ENCODE results near the gene TMEM41B. TPM values are rescaled to one million over a fixed set of nuclear protein-coding genes. Genes with fewer than 3 reads are reported as not detected.

TMEM41B gene
- total RNA-seq, 3 donors from 2014 or later: 33.2 to 57.9 (median 54.0) TPM

GRCh38 chr11:9232482-9232881, 81.9 kb downstream of the TMEM41B start:
- no peak for TF ChIP-seq CTCF (IDR thresholded peaks at IDR 0.05)
- ATAC-seq: no peak

GRCh38 chr11:9231848-9232177, 82.6 kb downstream of the TMEM41B start:
- ATAC-seq: no peak
- no peaks in the 10 kb centered on the region for H3K9me3 ChIP-seq
- no peaks in the 10 kb centered on the region for H3K4me1 ChIP-seq (ENCODE audit: low read depth)
- DNase-seq: no peak
- intact Hi-C loops (cut with DNase I, micrococcal nuclease): no loop called here
- no peaks in the 10 kb centered on the region for H3K36me3 ChIP-seq (ENCODE audit: low read depth)
- no peak for TF ChIP-seq CTCF (IDR thresholded peaks at IDR 0.05)
- no peak overlapping the region for H3K4me3 ChIP-seq

More at GRCh38 chr11:9232482-9232881, 81.9 kb downstream of the TMEM41B start:
- H3K4me1 ChIP-seq (ENCODE audit: low read depth): no peaks in the 10 kb centered on the region
- DNase-seq: no peak
- intact Hi-C loops (cut with DNase I, micrococcal nuclease): no loop called here
- H3K9me3 ChIP-seq: no peaks in the 10 kb centered on the region
- H3K4me3 ChIP-seq: no peak overlapping the region
- H3K36me3 ChIP-seq (ENCODE audit: low read depth): no peaks in the 10 kb centered on the region

Other genes with a start within 250 kb of the TMEM41B start
- 10 to 100 TPM in 2 of 3 donors, 1 to 10 TPM in 1; 8.7 to 18.7 (median 15.9) TPM for gene SCUBE2, start 223.0 kb downstream of the TMEM41B start, total RNA-seq
- 10 to 100 TPM in 2 of 3 donors, 1 to 10 TPM in 1; 8.3 to 75.7 (median 17.3) TPM for gene DENND5A, start 49.2 kb downstream of the TMEM41B start, total RNA-seq
- 100 to 1,000 TPM in 1 of 3 donors, 10 to 100 TPM in 2; 68.8 to 141 (median 69.9) TPM for gene IPO7, start 70.1 kb upstream of the TMEM41B start, total RNA-seq
- gene ZNF143, start 146.4 kb upstream of the TMEM41B start, total RNA-seq: 10 to 100 TPM; 20.3 to 40.3 (median 23.6) TPM

Data from mucosa of descending colon (tissue), 3 donors.